Smooth muscle cell (in vitro differentiated cells): ENCODE results near the gene MMP13. TPM values are rescaled to one million over a fixed set of nuclear protein-coding genes. Genes with fewer than 3 reads are reported as not detected.

Experiments
- DNase-seq: peaks from one replicate; lab custom pipeline; 2025; ENCODE audit not compliant: unreplicated experiment; lab: John Stamatoyannopoulos, UW
- H2AFZ ChIP-seq: fragments of 200-600 bp; sonication (generic); 2 replicates; pipeline ENCODE4 v1.6.0; 2016; ENCODE audit warnings: antibody characterized with exemption, low read depth, mild to moderate bottlenecking
- H3F3A ChIP-seq: fragments of 200-600 bp; sonication (generic); 2 replicates; pipeline ENCODE4 v1.6.0; 2017; ENCODE audit warnings: antibody characterized with exemption, low read depth
- H3K27ac ChIP-seq: fragments of 200-600 bp; sonication (generic); 2 replicates; pipeline ENCODE4 v1.5.1; 2016; ENCODE audit warnings: low read depth, mild to moderate bottlenecking
- H3K27me3 ChIP-seq: fragments of 200-600 bp; sonication (generic); 2 replicates; pipeline ENCODE4 v1.6.1; 2016; ENCODE audit warnings: low read depth, mild to moderate bottlenecking
- H3K36me3 ChIP-seq: fragments of 200-600 bp; sonication (generic); 2 replicates; pipeline ENCODE4 v1.5.1; 2016; ENCODE audit warnings: low read depth
- H3K4me1 ChIP-seq: fragments of 200-600 bp; sonication (generic); 2 replicates; pipeline ENCODE4 v1.5.1; 2016; ENCODE audit warnings: low read depth
- H3K4me2 ChIP-seq: fragments of 200-600 bp; sonication (generic); 2 replicates; pipeline ENCODE4 v1.6.0; 2016; ENCODE audit warnings: mild to moderate bottlenecking
- H3K4me3 ChIP-seq: fragments of 200-600 bp; sonication (generic); 2 replicates; pipeline ENCODE4 v1.5.1; 2016; ENCODE audit warnings: mild to moderate bottlenecking
- H3K79me2 ChIP-seq: fragments of 200-600 bp; sonication (generic); 2 replicates; pipeline ENCODE4 v1.6.0; 2016; ENCODE audit warnings: low read depth, mild to moderate bottlenecking
- H3K9ac ChIP-seq: fragments of 200-600 bp; sonication (generic); 2 replicates; pipeline ENCODE4 v1.6.0; 2016; ENCODE audit warnings: low read depth
- H3K9me3 ChIP-seq: fragments of 200-600 bp; sonication (generic); replicated peaks from 2 replicates; pipeline ENCODE4 v1.5.1; 2016; ENCODE audit warnings: low read depth
- H4K20me1 ChIP-seq: fragments of 200-600 bp; sonication (generic); 2 replicates; pipeline ENCODE4 v1.6.0; 2016; ENCODE audit warnings: low read depth
- CTCF ChIP-seq: fragments of 200-600 bp; sonication (generic); IDR thresholded peaks from 2 replicates; pipeline ENCODE4 v1.5.1; 2017; ENCODE audit warnings: borderline replicate concordance, mild to moderate bottlenecking, antibody characterized with exemption; ENCODE audit not compliant: insufficient read depth, poor library complexity, severe bottlenecking
- WGBS: methylation state at CpG from one replicate; pipeline ENCODE4 v1.1.7; 2016; ENCODE audit warnings: low lambda C conversion rate; 5-methylcytosine and 5-hydroxymethylcytosine counted together
- polyA plus RNA-seq: library from polyadenylated mRNA; unstranded; fragments of >200 nt; fragmentation: Nextera tagmentation; extraction: Ambion mirVana; gene quantifications from 2 replicates; pipeline ENCODE4 v1.2.1, GENCODE V29; 2016
- total RNA-seq: library from RNA; depleted of rRNA; stranded (reverse); fragments of >200 nt; gene quantifications from 2 replicates; pipeline ENCODE4 v1.2.3, GENCODE V29; 2014

The MMP13 gene
- total and polyA plus RNA-seq, 2 experiments from 2014 or later, result 0.72 to 2.0 TPM

GRCh38 chr11:102964867-102965266 is 9.3 kb upstream of the MMP13 start:
- DNase-seq, result no peak

GRCh38 chr11:102957953-102958352 is 2.4 kb upstream of the MMP13 start:
- no peaks in the 10 kb centered on the region for H3K36me3 ChIP-seq
- no peak overlapping the region for H3K9ac ChIP-seq
- DNase-seq, result no peak
- H3K27me3 ChIP-seq, result peaks cover 7% of the 10 kb centered on the region
- no peak overlapping the region for H3K27ac ChIP-seq
- H3K4me1 ChIP-seq, result no peaks in the 10 kb centered on the region
- H3F3A ChIP-seq, result no peaks in the 10 kb centered on the region
- H3K9me3 ChIP-seq, result no peaks in the 10 kb centered on the region
- no peak for TF ChIP-seq CTCF
- no peaks in the 10 kb centered on the region for H3K79me2 ChIP-seq
- no peaks in the 10 kb centered on the region for H4K20me1 ChIP-seq
- no peak overlapping the region for H3K4me3 ChIP-seq
- H2AFZ ChIP-seq, result no peak overlapping the region
- 56% methylated on average over 2 of the region's 2 CpGs for WGBS
- no peak overlapping the region for H3K4me2 ChIP-seq

More at GRCh38 chr11:102964867-102965266, 9.3 kb upstream of the MMP13 start:
- Histone ChIP-seq H3K4me2 (no peak overlapping the region), H3K27me3 (peaks cover 10% of the 10 kb centered on the region), H3K9me3 (no peaks in the 10 kb centered on the region), H3K4me3 (no peak overlapping the region), H3F3A (no peaks in the 10 kb centered on the region), H2AFZ (no peak overlapping the region), H3K4me1 (no peaks in the 10 kb centered on the region), H3K36me3 (no peaks in the 10 kb centered on the region), H4K20me1 (no peaks in the 10 kb centered on the region), H3K27ac (no peak overlapping the region), H3K79me2 (no peaks in the 10 kb centered on the region), H3K9ac (no peak overlapping the region)
- 87% methylated on average over 14 of the region's 14 CpGs for WGBS
- TF ChIP-seq CTCF, result no peak

GRCh38 chr11:102950622-102951081 is 4.9 kb downstream of the MMP13 start:
- no peak overlapping the region for H3K4me2 ChIP-seq
- H4K20me1 ChIP-seq, result no peaks in the 10 kb centered on the region
- no peak for TF ChIP-seq CTCF
- no peaks in the 10 kb centered on the region for H3K4me1 ChIP-seq
- no peaks in the 10 kb centered on the region for H3K36me3 ChIP-seq
- H3K9ac ChIP-seq, result no peak overlapping the region
- no peak overlapping the region for H2AFZ ChIP-seq
- no peak overlapping the region for H3K27ac ChIP-seq
- peaks cover 9% of the 10 kb centered on the region for H3K27me3 ChIP-seq
- WGBS, result 71% methylated on average over 2 of the region's 2 CpGs
- no peak for DNase-seq
- H3K79me2 ChIP-seq, result no peaks in the 10 kb centered on the region
- H3K9me3 ChIP-seq, result no peaks in the 10 kb centered on the region
- H3K4me3 ChIP-seq, result no peak overlapping the region
- no peaks in the 10 kb centered on the region for H3F3A ChIP-seq

- Histone ChIP-seq H3K27ac (no peak overlapping the region), H3K4me2 (no peak overlapping the region), H3K9ac (no peak overlapping the region), H3K79me2 (no peaks in the 10 kb centered on the region), H4K20me1 (no peaks in the 10 kb centered on the region), H3F3A (no peaks in the 10 kb centered on the region), H3K9me3 (no peaks in the 10 kb centered on the region), H2AFZ (no peak overlapping the region), H3K4me1 (no peaks in the 10 kb centered on the region), H3K4me3 (no peak overlapping the region), H3K36me3 (no peaks in the 10 kb centered on the region), H3K27me3 (peaks cover 9% of the 10 kb centered on the region)
- TF ChIP-seq CTCF, result no peak
- 71% methylated on average over 3 of the region's 3 CpGs for WGBS
- DNase-seq, result no peak
These were observed 9.3 kb downstream of the MMP13 start for GRCh38 chr11:102946237-102946636.
